Measurements from ENCODE around the gene SPATA20.

SPATA20 gene

DNA sequence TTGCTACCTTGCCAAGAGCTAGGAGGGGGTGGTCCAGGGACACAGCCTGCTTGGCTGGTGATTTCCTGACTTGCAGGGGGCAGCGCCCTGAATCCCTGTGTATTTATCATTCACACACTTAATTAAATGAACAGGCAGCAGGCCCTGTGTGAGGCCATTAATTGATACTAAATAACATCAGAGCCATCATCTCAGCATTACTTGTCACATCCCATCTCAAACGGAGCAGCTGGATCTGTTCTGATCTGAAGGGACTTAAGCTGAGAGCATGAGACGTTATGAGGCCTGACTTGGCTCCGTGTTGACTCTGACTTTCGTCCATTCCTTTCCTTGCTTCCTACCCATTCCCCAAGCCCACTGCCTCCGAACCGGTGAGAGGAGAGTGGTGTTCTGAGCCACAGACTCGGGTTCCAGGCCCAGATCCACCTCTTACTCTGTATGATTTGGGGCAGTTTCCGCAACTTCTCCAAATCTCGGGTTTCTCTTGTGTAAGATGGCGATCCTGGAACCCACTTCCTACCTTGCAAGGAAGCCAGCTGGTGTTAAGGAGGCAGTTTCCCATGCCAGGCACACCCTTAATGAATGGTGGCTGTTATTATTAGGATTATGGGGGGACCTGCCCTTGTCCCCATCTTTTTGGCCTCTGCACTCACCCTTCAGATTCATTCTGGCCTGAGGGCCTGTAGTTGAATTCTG, 47.3 kb downstream of the SPATA20 start:
- no peak for DNase-seq
- H3K9me2 ChIP-seq (replicated peaks; ENCODE audit: insufficient read depth, low read length): no peaks in the 10 kb centered on the region

DNA sequence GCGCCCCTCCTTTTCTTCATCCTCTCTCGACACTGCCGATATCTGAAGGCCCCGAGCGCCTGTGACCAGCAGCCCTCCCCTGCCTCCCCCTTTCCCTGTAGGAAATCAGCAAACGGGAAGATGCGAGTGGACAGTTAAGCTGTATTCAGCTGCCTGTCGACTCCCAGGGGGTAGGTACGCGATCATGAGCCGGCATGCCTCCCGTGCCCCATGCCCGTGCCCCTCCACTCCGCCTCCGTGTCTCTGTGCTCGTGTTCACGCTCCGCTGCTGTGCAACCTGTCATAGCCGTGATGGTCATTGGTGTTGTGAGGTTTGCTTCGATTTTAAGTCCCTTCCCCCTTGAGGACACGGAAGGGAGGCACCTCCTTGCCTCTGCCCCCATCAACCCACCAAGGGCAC, 47.9 kb downstream of the SPATA20 start:
- Histone ChIP-seq H3K79me2 (ENCODE audit: low read length) (no peaks in the 10 kb centered on the region), H3K4me2 (ENCODE audit: low read depth, low read length) (no peak overlapping the region), H3K4me3 (ENCODE audit: low read length) (no peak overlapping the region), H4K20me1 (ENCODE audit: insufficient read depth, low read length) (no peaks in the 10 kb centered on the region), H3K9me2 (replicated peaks; ENCODE audit: insufficient read depth, low read length) (no peaks in the 10 kb centered on the region), H2AFZ (ENCODE audit: low read length) (no peak overlapping the region), H3K9me3 (replicated peaks; ENCODE audit: insufficient read depth, low read length) (no peaks in the 10 kb centered on the region), H3K9ac (ENCODE audit: low read length) (no peak overlapping the region), H3K27me3 (replicated peaks; ENCODE audit: insufficient read depth, low read length) (peaks cover 74% of the 10 kb centered on the region), H3K36me3 (replicated peaks; ENCODE audit: insufficient read depth, low read length) (no peaks in the 10 kb centered on the region), H3K27ac (ENCODE audit: low read length) (no peak overlapping the region), H3F3A (ENCODE audit: insufficient read depth, low read length) (no peaks in the 10 kb centered on the region), H3K4me1 (ENCODE audit: low read length) (no peaks in the 10 kb centered on the region)
- TF ChIP-seq EZH2 (optimal IDR thresholded peaks at IDR 0.05; ENCODE audit: low read depth, low read length): no peak
- no peak for TF ChIP-seq EZH2phosphoT487 (IDR thresholded peaks at IDR 0.05; ENCODE audit: low read length)
- TF ChIP-seq, protein P1, sequence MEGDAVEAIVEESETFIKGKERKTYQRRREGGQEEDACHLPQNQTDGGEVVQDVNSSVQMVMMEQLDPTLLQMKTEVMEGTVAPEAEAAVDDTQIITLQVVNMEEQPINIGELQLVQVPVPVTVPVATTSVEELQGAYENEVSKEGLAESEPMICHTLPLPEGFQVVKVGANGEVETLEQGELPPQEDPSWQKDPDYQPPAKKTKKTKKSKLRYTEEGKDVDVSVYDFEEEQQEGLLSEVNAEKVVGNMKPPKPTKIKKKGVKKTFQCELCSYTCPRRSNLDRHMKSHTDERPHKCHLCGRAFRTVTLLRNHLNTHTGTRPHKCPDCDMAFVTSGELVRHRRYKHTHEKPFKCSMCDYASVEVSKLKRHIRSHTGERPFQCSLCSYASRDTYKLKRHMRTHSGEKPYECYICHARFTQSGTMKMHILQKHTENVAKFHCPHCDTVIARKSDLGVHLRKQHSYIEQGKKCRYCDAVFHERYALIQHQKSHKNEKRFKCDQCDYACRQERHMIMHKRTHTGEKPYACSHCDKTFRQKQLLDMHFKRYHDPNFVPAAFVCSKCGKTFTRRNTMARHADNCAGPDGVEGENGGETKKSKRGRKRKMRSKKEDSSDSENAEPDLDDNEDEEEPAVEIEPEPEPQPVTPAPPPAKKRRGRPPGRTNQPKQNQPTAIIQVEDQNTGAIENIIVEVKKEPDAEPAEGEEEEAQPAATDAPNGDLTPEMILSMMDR (IDR thresholded peaks at IDR 0.05; ENCODE audit: low read length): no peak
- no peak for DNase-seq

More for the DNA sequence above, 47.3 kb downstream of the SPATA20 start:
- Histone ChIP-seq H3K4me1 (ENCODE audit: low read length) (no peaks in the 10 kb centered on the region), H2AFZ (ENCODE audit: low read length) (no peak overlapping the region), H4K20me1 (ENCODE audit: insufficient read depth, low read length) (no peaks in the 10 kb centered on the region), H3K9ac (ENCODE audit: low read length) (no peak overlapping the region), H3K79me2 (ENCODE audit: low read length) (no peaks in the 10 kb centered on the region), H3K27ac (ENCODE audit: low read length) (no peak overlapping the region), H3F3A (ENCODE audit: insufficient read depth, low read length) (no peaks in the 10 kb centered on the region), H3K4me2 (ENCODE audit: low read depth, low read length) (no peak overlapping the region), H3K27me3 (replicated peaks; ENCODE audit: insufficient read depth, low read length) (peaks cover 72% of the 10 kb centered on the region), H3K36me3 (replicated peaks; ENCODE audit: insufficient read depth, low read length) (no peaks in the 10 kb centered on the region), H3K9me3 (replicated peaks; ENCODE audit: insufficient read depth, low read length) (no peaks in the 10 kb centered on the region), H3K4me3 (ENCODE audit: low read length) (no peak overlapping the region)
- TF ChIP-seq EZH2phosphoT487 (IDR thresholded peaks at IDR 0.05; ENCODE audit: low read length): no peak

DNA sequence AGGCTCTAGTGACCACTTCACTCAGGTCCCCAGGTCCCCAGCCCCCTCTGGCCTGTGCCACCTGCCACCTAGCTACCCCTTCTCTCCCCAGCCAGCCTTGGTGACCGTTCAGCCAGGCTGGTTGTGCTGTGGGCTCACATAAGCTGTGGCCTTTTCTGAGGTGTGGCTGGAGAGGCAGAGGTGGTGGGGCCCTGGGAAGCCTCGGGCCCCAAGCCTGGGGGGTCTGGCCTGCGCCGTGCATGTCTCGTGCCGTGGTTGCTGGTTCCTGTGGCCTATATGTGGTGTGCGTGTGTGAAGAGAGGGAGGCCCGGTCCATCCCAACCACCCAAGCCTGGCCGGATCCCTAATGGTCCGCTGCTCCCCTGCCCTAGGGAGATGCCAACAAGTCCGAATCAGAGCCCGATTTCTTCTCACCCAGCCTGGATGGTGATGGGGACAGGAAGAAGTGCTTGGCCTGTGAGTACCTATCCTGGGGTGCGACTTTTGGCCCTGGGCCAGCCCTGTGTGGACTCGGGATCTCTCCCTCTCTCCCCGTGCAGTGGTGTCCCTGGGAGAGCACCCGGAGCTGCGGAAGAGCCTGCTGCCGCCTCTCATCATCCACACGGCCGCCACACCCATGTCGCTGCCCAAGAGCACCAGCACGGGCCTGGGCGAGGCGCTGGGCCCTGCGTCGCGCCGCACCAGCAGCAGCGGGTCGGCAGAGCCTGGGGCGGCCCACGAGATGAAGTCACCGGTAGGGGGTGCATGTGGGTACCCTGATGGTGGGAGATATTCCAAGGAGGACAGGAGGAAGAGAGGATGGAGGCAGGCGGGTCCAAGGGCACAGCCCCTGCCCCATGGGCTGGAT, 49.4 kb downstream of the SPATA20 start:
- H3K9me3 ChIP-seq (replicated peaks; ENCODE audit: insufficient read depth, low read length): no peaks in the 10 kb centered on the region
- no peak for DNase-seq

More for the DNA sequence above, 49.4 kb downstream of the SPATA20 start:
- H3K9ac ChIP-seq (ENCODE audit: low read length): no peak overlapping the region
- no peaks in the 10 kb centered on the region for H4K20me1 ChIP-seq (ENCODE audit: insufficient read depth, low read length)
- H3K27me3 ChIP-seq (replicated peaks; ENCODE audit: insufficient read depth, low read length): peaks cover 86% of the 10 kb centered on the region
- no peaks in the 10 kb centered on the region for H3F3A ChIP-seq (ENCODE audit: insufficient read depth, low read length)
- no peak overlapping the region for H2AFZ ChIP-seq (ENCODE audit: low read length)
- no peaks in the 10 kb centered on the region for H3K9me2 ChIP-seq (replicated peaks; ENCODE audit: insufficient read depth, low read length)
- TF ChIP-seq EZH2 (optimal IDR thresholded peaks at IDR 0.05; ENCODE audit: low read depth, low read length): no peak
- TF ChIP-seq, protein P1 (IDR thresholded peaks at IDR 0.05; ENCODE audit: low read length): peak; percentile 27
- TF ChIP-seq EZH2phosphoT487 (IDR thresholded peaks at IDR 0.05; ENCODE audit: low read length): no peak
- H3K36me3 ChIP-seq (replicated peaks; ENCODE audit: insufficient read depth, low read length): no peaks in the 10 kb centered on the region
- no peak overlapping the region for H3K27ac ChIP-seq (ENCODE audit: low read length)
- no peaks in the 10 kb centered on the region for H3K4me1 ChIP-seq (ENCODE audit: low read length)
- H3K4me2 ChIP-seq (ENCODE audit: low read depth, low read length): no peak overlapping the region
- no peak overlapping the region for H3K4me3 ChIP-seq (ENCODE audit: low read length)
- H3K79me2 ChIP-seq (ENCODE audit: low read length): no peaks in the 10 kb centered on the region

Data from MM.1S (cell line).